Activated CD4-positive, alpha-beta memory T cell treated with anti-CD3 and anti-CD28 coated beads for 36 hours (primary cell): Measurements from ENCODE around the gene RABGAP1L. TPM values are rescaled to one million over a fixed set of nuclear protein-coding genes. Genes with fewer than 3 reads are reported as not detected.
A peak's percentile ranks its signal among the peaks of the same experiment; 100 is the strongest.
"Not testable (repeated sequence)": the region's sequence is repeated elsewhere in the genome, so short reads cannot be mapped to it uniquely, and the experiment has no call there.

ENCODE experiments used
- CTCF ChIA-PET: fragments of 350-600 bp; sonication (Branson Sonifier 250); formaldehyde crosslinking; loops from one replicate; lab custom pipeline; 2021; ENCODE audit warnings: antibody characterized with exemption, inconsistent platforms; lab: Charles Lee
- POLR2A ChIA-PET: fragments of 350-600 bp; sonication (Branson Sonifier 250); formaldehyde crosslinking; loops from one replicate; lab custom pipeline; 2021; ENCODE audit warnings: antibody characterized with exemption; lab: Charles Lee
- DNase-seq: peaks from one replicate; pipeline ENCODE4 v3.0.0-alpha.2; 2020
- H3K27ac Mint-ChIP-seq: one replicate; pipeline ENCODE4 v1.8.0; 2021; ENCODE audit warnings: mixed read lengths
- H3K27me3 Mint-ChIP-seq: one replicate; pipeline ENCODE4 v1.8.0; 2021; ENCODE audit warnings: mixed read lengths
- H3K36me3 Mint-ChIP-seq: one replicate; pipeline ENCODE4 v1.8.0; 2021; ENCODE audit warnings: mixed read lengths
- H3K4me1 Mint-ChIP-seq: one replicate; pipeline ENCODE4 v1.8.0; 2021; ENCODE audit warnings: low read depth, mixed read lengths
- H3K4me3 Mint-ChIP-seq: one replicate; pipeline ENCODE4 v1.8.0; 2021; ENCODE audit warnings: mild to moderate bottlenecking, mixed read lengths
- H3K9me3 Mint-ChIP-seq: one replicate; pipeline ENCODE4 v1.8.0; 2021; ENCODE audit warnings: mixed read lengths
- intact Hi-C: fragments of 100-400 bp; cut with micrococcal nuclease; formaldehyde crosslinking; loops from one replicate; pipeline ENCODE4 v1.15.1; 2023
- total RNA-seq, 2 experiments: library from RNA; stranded (reverse); gene quantifications; one replicate each; pipeline ENCODE4 v1.2.3, GENCODE V29; 2021

RABGAP1L gene
- total RNA-seq, 2 experiments from 2014 or later: 30.5 to 30.9 TPM

DNA sequence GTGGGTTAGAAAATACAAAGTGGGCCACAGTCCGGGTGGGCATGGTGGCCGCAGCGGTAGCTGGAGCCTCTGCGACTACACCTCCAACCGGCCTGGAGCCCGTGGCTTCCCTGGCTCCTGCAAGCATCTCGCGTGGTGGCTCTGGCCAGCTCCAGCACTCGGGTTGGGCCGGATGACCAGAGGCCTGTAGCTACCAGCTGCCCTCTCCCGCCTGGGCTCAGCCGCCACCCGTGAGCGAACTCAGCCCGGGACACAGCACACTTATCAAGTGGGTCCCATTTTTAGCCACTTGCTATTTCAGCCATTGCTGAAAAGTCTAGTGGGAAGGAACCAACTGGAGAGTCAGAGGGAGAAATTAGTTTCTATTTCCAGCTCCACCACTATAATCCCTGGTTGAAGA, 732.7 kb downstream of the RABGAP1L start:
- no peak overlapping the region for H3K4me3 Mint-ChIP-seq
- no peak for DNase-seq
- POLR2A ChIA-PET: no interaction called here
- peaks cover 10% of the 10 kb centered on the region for H3K4me1 Mint-ChIP-seq
- no peaks in the 10 kb centered on the region for H3K27me3 Mint-ChIP-seq
- H3K27ac Mint-ChIP-seq: no peak overlapping the region
- peaks cover 2% of the 10 kb centered on the region for H3K9me3 Mint-ChIP-seq
- CTCF ChIA-PET: no interaction called here
- H3K36me3 Mint-ChIP-seq: peaks cover 11% of the 10 kb centered on the region
- intact Hi-C loops: no loop called here

DNA sequence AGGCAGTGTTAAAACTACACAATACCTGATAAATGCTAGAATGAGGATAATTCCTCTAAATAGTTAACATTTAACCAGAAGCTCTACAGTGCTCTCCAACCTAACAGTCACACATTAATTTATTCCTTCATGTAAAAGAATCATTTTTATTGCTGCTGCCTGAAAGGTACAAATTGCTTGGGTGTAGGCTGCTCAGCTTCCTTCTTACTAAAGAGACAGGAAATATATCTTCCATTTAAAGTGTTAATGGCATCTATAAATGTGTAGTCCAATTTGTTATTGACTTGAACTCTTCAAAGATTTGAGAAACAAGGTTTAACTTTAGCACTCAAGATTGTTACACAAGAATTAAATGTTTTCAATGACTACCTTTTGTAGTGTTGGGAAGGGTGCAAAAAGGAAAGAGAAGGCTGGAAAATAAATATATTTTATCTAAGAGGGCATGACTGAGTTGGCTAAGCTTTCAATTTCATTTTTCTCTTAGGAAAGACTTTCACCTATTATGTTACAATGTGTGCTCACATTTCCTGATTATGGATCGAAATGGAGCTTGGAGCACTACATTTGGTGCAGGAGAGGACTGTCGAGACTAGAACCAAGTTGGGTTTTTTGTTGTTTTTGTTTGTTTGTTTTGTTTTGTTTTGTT, 734.9 kb downstream of the RABGAP1L start:
- intact Hi-C loops: no loop called here
- DNase-seq: no peak
- ChIA-PET CTCF (no interaction called here), POLR2A (no interaction called here)
- peaks cover 10% of the 10 kb centered on the region for H3K4me1 Mint-ChIP-seq
- H3K27me3 Mint-ChIP-seq: no peaks in the 10 kb centered on the region
- no peak overlapping the region for H3K4me3 Mint-ChIP-seq
- H3K9me3 Mint-ChIP-seq: peaks cover 2% of the 10 kb centered on the region
- no peak overlapping the region for H3K27ac Mint-ChIP-seq
- peaks cover 13% of the 10 kb centered on the region for H3K36me3 Mint-ChIP-seq

DNA sequence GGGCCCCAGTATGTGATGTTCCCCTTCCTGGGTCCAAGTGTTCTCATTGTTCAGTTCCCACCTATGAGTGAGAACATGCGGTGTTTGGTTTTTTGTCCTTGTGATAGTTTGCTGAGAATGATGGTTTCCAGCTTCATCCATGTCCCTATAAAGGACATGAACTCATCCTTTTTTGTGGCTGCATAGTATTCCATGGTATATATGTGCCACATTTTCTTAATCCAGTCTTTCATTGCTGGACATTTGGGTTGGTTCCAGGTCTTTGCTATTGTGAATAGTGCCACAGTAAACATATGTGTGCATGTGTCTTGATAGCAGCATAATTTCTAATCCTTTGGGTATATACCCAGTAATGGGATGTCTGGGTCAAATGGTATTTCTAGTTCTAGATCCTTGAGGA, 736.3 kb downstream of the RABGAP1L start:
- Mint-ChIP-seq H3K36me3 (peaks cover 18% of the 10 kb centered on the region), H3K4me1 (peaks cover 10% of the 10 kb centered on the region)
- H3K4me3 Mint-ChIP-seq, intact Hi-C loops, H3K27ac Mint-ChIP-seq, DNase-seq, CTCF ChIA-PET, H3K9me3 Mint-ChIP-seq, POLR2A ChIA-PET, H3K27me3 Mint-ChIP-seq: not testable (repeated sequence)

DNA sequence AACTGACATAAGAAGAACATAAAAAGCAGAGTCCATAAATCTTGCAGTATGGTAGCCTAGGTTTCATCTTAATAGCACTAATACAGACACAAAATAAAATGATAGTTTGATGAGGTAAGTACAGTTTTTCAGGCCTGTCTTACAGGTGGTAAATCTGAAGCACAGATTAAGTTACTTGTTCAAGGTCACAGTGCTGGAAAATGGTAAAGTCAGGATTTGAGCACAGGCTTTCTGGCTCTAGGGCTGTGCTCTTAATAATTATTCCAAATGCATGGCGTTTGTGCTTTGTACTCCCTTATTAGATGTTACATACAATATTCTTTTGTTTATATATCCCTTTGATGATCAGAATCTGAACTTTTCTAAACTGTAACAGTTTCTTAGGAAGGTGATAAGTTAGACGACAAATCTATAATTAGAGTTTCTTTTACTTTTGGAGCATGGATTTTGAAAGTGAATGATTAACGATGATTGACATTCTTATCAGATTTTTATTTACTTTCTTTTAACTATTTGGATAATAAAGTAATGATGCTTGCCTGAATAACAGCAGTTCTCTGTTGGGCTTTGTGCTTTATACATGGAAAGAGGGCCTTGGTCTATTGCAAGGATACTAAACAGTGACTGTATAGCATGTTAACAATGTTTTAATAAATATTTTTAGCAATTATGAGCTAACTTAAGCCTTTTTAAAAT, 738.9 kb downstream of the RABGAP1L start:
- peaks cover 13% of the 10 kb centered on the region for H3K9me3 Mint-ChIP-seq
- no peak overlapping the region for H3K4me3 Mint-ChIP-seq
- intact Hi-C loops: no loop called here
- H3K27ac Mint-ChIP-seq: no peak overlapping the region
- peaks cover 29% of the 10 kb centered on the region for H3K36me3 Mint-ChIP-seq
- DNase-seq: no peak
- ChIA-PET CTCF (no interaction called here), POLR2A (no interaction called here)
- H3K4me1 Mint-ChIP-seq: peaks cover 8% of the 10 kb centered on the region
- H3K27me3 Mint-ChIP-seq: no peaks in the 10 kb centered on the region

DNA sequence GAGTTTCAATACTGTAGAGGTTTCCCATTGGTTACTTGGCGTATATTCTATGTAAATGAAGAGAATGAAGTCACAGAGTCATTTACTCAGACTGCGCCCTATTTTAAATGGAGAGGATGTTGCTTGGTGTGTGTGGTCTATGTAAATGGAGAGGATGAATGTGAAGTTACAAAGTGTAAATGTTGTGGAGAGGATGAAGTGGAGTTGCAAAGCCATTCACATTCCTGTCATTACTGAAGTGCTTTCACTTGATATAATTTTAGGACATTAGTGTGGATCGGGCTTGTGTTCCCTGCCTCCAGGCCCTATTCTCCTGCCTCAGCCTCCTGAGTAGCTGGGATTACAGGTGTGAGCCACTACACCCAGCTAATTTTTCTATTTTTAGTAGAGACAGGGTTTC, 741.0 kb downstream of the RABGAP1L start:
- Mint-ChIP-seq H3K36me3 (peaks cover 31% of the 10 kb centered on the region), H3K27ac (no peak overlapping the region), H3K27me3 (no peaks in the 10 kb centered on the region), H3K4me3 (no peak overlapping the region), H3K9me3 (peaks cover 18% of the 10 kb centered on the region), H3K4me1 (no peaks in the 10 kb centered on the region)
- DNase-seq: no peak
- intact Hi-C loops: no loop called here
- CTCF ChIA-PET: no interaction called here
- POLR2A ChIA-PET: interaction anchor here (0.6 kb wide), 1 partner anchor 47 kb away, joined by 3 read pairs; no protein-coding TSS in a partner anchor

DNA sequence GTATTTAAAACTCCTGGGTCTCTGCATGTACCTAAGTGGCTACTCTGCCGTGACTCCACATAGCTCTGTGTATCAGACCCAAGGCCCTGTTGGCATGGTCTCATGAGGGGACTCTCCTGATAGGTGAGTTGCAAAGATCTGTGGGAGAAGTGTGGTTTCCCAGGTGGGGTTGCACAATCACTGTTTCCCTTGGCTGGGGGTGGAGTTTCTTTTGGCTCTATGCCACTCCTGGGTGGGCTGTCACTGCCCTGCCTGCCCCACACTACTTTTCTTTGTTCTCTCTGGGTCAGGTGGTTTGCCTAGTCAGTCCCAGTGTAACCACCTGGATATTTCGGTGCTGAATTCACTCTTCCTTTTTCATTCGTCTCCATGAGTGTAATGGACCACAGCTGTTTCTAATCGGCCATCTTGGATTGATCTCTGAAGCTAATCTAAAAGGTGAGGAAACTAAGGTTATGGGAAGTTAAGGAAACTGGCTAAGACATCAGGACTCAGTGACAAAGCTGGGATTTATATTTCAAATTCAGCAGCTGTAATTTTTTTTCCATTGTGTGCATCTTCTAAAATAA, 743.3 kb downstream of the RABGAP1L start:
- no peaks in the 10 kb centered on the region for H3K4me1 Mint-ChIP-seq
- no peak for DNase-seq
- intact Hi-C loops: no loop called here
- peaks cover 31% of the 10 kb centered on the region for H3K36me3 Mint-ChIP-seq
- POLR2A ChIA-PET: no interaction called here
- peaks cover 23% of the 10 kb centered on the region for H3K9me3 Mint-ChIP-seq
- no peaks in the 10 kb centered on the region for H3K27me3 Mint-ChIP-seq
- CTCF ChIA-PET: interaction anchor here (0.6 kb wide), 1 partner anchor 327 kb away, joined by 3 read pairs; no protein-coding TSS in a partner anchor
- H3K27ac Mint-ChIP-seq: no peak overlapping the region
- H3K4me3 Mint-ChIP-seq: no peak overlapping the region

DNA sequence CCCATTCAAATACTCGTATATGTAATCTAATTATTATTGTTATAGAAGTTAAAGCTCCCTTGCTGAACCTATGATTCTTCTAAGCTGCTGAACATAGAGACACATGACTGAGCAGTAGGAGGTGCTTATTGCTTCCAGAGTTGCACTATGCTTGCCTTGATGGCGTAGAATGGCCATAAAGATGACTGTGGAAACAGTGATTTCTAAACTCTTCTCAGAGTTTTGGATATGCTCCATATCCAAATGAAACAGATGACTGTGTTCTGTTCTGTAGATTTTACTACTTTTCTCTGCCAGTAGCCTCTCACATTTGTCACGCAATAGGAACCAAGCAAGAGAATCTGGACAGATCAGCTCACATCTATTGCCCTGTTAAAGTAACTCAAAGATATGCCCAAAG, 752.3 kb downstream of the RABGAP1L start:
- no peaks in the 10 kb centered on the region for H3K27me3 Mint-ChIP-seq
- ChIA-PET POLR2A (interaction anchor here (0.6 to 1.4 kb wide), 2 partner anchors 55 to 107 kb away, joined by 3 to 4 read pairs; no protein-coding TSS in a partner anchor), CTCF (interaction anchor here (1.3 to 2.6 kb wide), 3 partner anchors 25 to 72 kb away, joined by 4 to 9 read pairs (median 4); no protein-coding TSS in a partner anchor)
- H3K36me3 Mint-ChIP-seq: peaks cover 10% of the 10 kb centered on the region
- H3K4me1 Mint-ChIP-seq: peaks cover 53% of the 10 kb centered on the region
- DNase-seq: no peak
- no peak overlapping the region for H3K4me3 Mint-ChIP-seq
- no peak overlapping the region for H3K27ac Mint-ChIP-seq
- intact Hi-C loops: loop anchor here (1.0 kb wide), 4 partner anchors 27 to 112 kb away; no protein-coding TSS in a partner anchor
- peaks cover 9% of the 10 kb centered on the region for H3K9me3 Mint-ChIP-seq

DNA sequence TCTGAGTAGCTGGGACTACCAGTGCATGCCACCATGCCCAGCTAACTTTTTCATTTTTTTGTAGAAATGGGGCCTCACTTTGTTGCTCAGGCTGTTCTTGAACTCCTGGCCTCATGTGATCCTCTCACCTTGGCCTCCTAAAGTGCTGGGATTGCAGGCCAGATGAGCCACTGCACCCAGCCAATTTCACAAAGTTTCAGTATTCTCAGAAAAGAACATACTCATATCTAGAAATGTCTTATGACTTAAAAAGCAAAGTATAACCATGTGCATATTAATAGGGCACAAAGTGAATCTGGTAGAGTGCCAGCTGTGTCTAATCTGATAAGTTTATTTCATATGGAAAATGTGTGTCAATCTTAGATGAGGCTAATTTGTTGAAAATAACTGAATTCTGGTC, 752.9 kb downstream of the RABGAP1L start:
- ChIA-PET CTCF (interaction anchor here (1.0 to 2.6 kb wide), 4 partner anchors 24 to 71 kb away, joined by 3 to 9 read pairs (median 4); no protein-coding TSS in a partner anchor), POLR2A (interaction anchor here (0.8 to 1.4 kb wide), 2 partner anchors 54 to 75 kb away, joined by 3 to 4 read pairs; no protein-coding TSS in a partner anchor)
- Mint-ChIP-seq H3K27ac (peak overlapping the region; percentile 33), H3K4me1 (peaks cover 59% of the 10 kb centered on the region), H3K36me3 (peaks cover 7% of the 10 kb centered on the region), H3K27me3 (no peaks in the 10 kb centered on the region), H3K9me3 (peaks cover 5% of the 10 kb centered on the region), H3K4me3 (no peak overlapping the region)
- intact Hi-C loops: loop anchor here (1.0 kb wide), 4 partner anchors 26 to 113 kb away; no protein-coding TSS in a partner anchor
- peak; percentile 69 for DNase-seq

DNA sequence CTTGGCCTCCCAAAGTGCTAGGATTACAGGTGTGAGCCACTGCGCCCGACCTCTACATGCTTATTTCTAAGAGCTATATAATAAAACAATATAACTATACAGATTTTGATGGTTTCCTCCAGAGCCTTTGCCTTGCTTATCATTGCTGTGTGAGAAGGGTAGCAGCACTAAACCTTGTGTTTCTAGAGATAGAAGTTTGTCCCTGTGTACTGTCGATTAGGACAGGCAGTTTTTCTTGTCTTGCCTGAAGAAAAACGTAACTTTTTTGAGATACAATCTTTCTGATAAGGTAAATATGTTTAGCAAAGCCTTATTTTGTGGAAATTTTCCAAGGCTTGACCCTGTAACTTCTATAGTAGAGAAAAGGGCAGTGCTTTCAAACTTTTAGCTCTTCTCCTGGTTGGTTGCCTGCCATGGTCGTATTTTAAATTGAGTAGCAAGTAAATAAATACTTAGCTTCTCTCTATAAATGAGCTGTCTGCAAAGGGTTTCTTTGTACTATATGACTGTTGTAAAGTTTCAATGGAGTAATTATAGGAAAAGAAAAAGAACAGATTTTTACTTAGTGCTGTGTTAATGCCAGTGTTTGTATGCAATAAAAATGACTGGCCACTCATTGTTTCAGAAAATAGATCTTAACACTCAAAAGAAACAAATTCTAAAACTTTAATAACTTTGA, 754.0 kb downstream of the RABGAP1L start:
- H3K9me3 Mint-ChIP-seq: no peaks in the 10 kb centered on the region
- POLR2A ChIA-PET: interaction anchor here (0.8 to 1.6 kb wide), 2 partner anchors 55 to 76 kb away, joined by 3 to 5 read pairs; no protein-coding TSS in a partner anchor
- no peaks in the 10 kb centered on the region for H3K27me3 Mint-ChIP-seq
- no peak overlapping the region for H3K4me3 Mint-ChIP-seq
- DNase-seq: no peak
- H3K4me1 Mint-ChIP-seq: peaks cover 56% of the 10 kb centered on the region
- H3K36me3 Mint-ChIP-seq: peaks cover 3% of the 10 kb centered on the region
- CTCF ChIA-PET: interaction anchor here (1.0 to 2.6 kb wide), 5 partner anchors 53 to 114 kb away, joined by 3 to 9 read pairs (median 4); no protein-coding TSS in a partner anchor
- H3K27ac Mint-ChIP-seq: no peak overlapping the region
- intact Hi-C loops: no loop called here

DNA sequence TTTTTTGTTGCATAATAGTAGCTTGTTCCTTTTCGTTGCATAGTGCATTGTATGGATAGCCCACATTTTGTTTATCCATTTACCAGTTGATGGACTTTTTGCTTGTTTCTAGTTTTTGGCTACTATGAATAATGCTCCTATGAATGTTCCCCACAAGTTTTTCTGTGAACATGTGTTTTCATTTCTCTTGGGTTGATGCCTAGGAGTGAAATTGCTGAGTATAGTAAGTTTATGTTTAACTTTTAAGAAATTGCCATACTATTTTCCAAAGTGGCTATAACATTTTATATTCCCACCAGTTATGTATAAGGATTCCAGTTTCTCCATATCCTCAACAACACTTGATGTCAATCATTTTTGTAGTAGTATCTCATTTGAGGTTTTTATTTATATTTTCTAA, 755.7 kb downstream of the RABGAP1L start:
- no peak for DNase-seq
- Mint-ChIP-seq H3K4me3 (no peak overlapping the region), H3K9me3 (peaks cover 2% of the 10 kb centered on the region), H3K27ac (no peak overlapping the region), H3K4me1 (peaks cover 47% of the 10 kb centered on the region), H3K27me3 (no peaks in the 10 kb centered on the region), H3K36me3 (peaks cover 1% of the 10 kb centered on the region)
- ChIA-PET CTCF (no interaction called here), POLR2A (no interaction called here)
- intact Hi-C loops: no loop called here

DNA sequence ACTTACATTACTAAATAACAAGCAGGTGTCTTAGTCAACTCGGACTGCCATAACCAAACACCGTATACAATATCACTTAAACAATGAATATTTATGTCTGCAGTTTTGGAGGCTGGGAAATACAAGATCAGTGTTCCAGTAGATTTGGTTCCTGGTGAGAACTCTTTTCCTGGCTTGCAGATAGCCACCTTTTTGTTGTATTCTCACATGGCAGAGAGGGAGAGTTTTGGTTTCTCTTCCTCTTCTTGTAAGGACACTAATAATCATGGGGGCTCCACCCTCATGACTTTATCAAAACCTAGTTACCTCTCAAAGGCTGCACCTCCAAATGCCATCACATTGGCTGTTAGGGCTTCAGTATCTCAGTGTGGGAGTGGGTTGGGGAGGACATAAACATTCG, 757.5 kb downstream of the RABGAP1L start:
- no peak for DNase-seq
- H3K4me3 Mint-ChIP-seq: peak overlapping the region; percentile 52
- H3K27me3 Mint-ChIP-seq: no peaks in the 10 kb centered on the region
- ChIA-PET POLR2A (no interaction called here), CTCF (no interaction called here)
- H3K9me3 Mint-ChIP-seq: peaks cover 5% of the 10 kb centered on the region
- peaks cover 3% of the 10 kb centered on the region for H3K36me3 Mint-ChIP-seq
- peak overlapping the region; percentile 19 for H3K27ac Mint-ChIP-seq
- H3K4me1 Mint-ChIP-seq: peaks cover 37% of the 10 kb centered on the region
- intact Hi-C loops: loop anchor here (2.0 kb wide), 1 partner anchor 66 kb away; no protein-coding TSS in a partner anchor
